H7 (cell line): Measurements from ENCODE around the gene RNF40. TPM values are rescaled to one million over a fixed set of nuclear protein-coding genes. Genes with fewer than 3 reads are reported as not detected.
A peak's percentile ranks its signal among the peaks of the same experiment; 100 is the strongest.

Source experiments
- DNase-seq: peaks from one replicate; pipeline ENCODE4 v3.0.0; 2012
- H3K27me3 ChIP-seq: 2 replicates; pipeline ENCODE4 v1.6.0; 2011; ENCODE audit warnings: mild to moderate bottlenecking, low read length; ENCODE audit not compliant: control insufficient read depth, insufficient read depth
- H3K36me3 ChIP-seq: replicated peaks from 2 replicates; pipeline ENCODE4 v1.5.1; 2011; ENCODE audit warnings: low read length; ENCODE audit not compliant: control insufficient read depth, insufficient read depth
- H3K4me3 ChIP-seq: 2 replicates; pipeline ENCODE4 v1.5.1; 2011; ENCODE audit warnings: low read depth, mild to moderate bottlenecking, control low read depth, low read length, moderate library complexity; ENCODE audit not compliant: insufficient read depth
- total RNA-seq: library from RNA; depleted of rRNA; stranded (reverse); fragments of >200 nt; shearing (Covaris generic); gene quantifications from 2 replicates; pipeline ENCODE4 v1.2.3, GENCODE V29; 2014; rRNA removed

Gene RNF40
- 72.6 and 72.9 TPM in 2 replicates for total RNA-seq

- Histone ChIP-seq H3K27me3 (no peaks in the 10 kb centered on the region), H3K36me3 (peaks cover 35% of the 10 kb centered on the region), H3K4me3 (peak within 1 kb of the TSS; percentile 93)
- peak; percentile 100 for DNase-seq
Measured at GRCh38 chr16:30761928-30762902, at the start of gene RNF40, which contains the start of gene CFAP119. RNF40 (plus strand) TSS chr16:30762322; CDS start chr16:30762546, 224 bp downstream. CFAP119 (minus strand) TSS chr16:30762062; CDS start chr16:30761748, 314 bp downstream.

GRCh38 chr16:30715750-30716445 lies 46.2 kb upstream of the RNF40 start:
- no peak for DNase-seq
- Histone ChIP-seq H3K27me3 (no peaks in the 10 kb centered on the region), H3K36me3 (peaks cover 53% of the 10 kb centered on the region), H3K4me3 (no peak overlapping the region)

GRCh38 chr16:30720086-30720485 lies 42.0 kb upstream of the RNF40 start:
- no peak overlapping the region for H3K4me3 ChIP-seq
- H3K36me3 ChIP-seq: peaks cover 55% of the 10 kb centered on the region
- no peaks in the 10 kb centered on the region for H3K27me3 ChIP-seq

GRCh38 chr16:30720694-30721093 lies 41.4 kb upstream of the RNF40 start:
- Histone ChIP-seq H3K36me3 (peaks cover 57% of the 10 kb centered on the region), H3K27me3 (no peaks in the 10 kb centered on the region)
- no peak for DNase-seq

More at GRCh38 chr16:30720086-30720485, 42.0 kb upstream of the RNF40 start:
- DNase-seq: no peak

GRCh38 chr16:30721167-30721566 lies 41.0 kb upstream of the RNF40 start:
- Histone ChIP-seq H3K36me3 (peaks cover 53% of the 10 kb centered on the region), H3K4me3 (no peak overlapping the region), H3K27me3 (no peaks in the 10 kb centered on the region)

More at GRCh38 chr16:30720694-30721093, 41.4 kb upstream of the RNF40 start:
- H3K4me3 ChIP-seq: no peak overlapping the region

GRCh38 chr16:30721606-30722005 lies 40.5 kb upstream of the RNF40 start:
- H3K36me3 ChIP-seq: peaks cover 51% of the 10 kb centered on the region
- no peak for DNase-seq
- no peak overlapping the region for H3K4me3 ChIP-seq
- no peaks in the 10 kb centered on the region for H3K27me3 ChIP-seq

More at GRCh38 chr16:30721167-30721566, 41.0 kb upstream of the RNF40 start:
- no peak for DNase-seq

GRCh38 chr16:30722443-30722842 lies 39.7 kb upstream of the RNF40 start:
- DNase-seq: peak; percentile 63
- Histone ChIP-seq H3K36me3 (peaks cover 44% of the 10 kb centered on the region), H3K4me3 (no peak overlapping the region), H3K27me3 (no peaks in the 10 kb centered on the region)

GRCh38 chr16:30722916-30723315 lies 39.2 kb upstream of the RNF40 start:
- no peaks in the 10 kb centered on the region for H3K27me3 ChIP-seq
- no peak for DNase-seq
- peaks cover 44% of the 10 kb centered on the region for H3K36me3 ChIP-seq
- no peak overlapping the region for H3K4me3 ChIP-seq

GRCh38 chr16:30723725-30724355 lies 38.3 kb upstream of the RNF40 start:
- H3K36me3 ChIP-seq: peaks cover 44% of the 10 kb centered on the region
- no peak for DNase-seq
- no peak overlapping the region for H3K4me3 ChIP-seq
- no peaks in the 10 kb centered on the region for H3K27me3 ChIP-seq

GRCh38 chr16:30724641-30725417 lies 37.3 kb upstream of the RNF40 start:
- H3K36me3 ChIP-seq: peaks cover 45% of the 10 kb centered on the region
- H3K4me3 ChIP-seq: no peak overlapping the region
- no peaks in the 10 kb centered on the region for H3K27me3 ChIP-seq
- peak; percentile 43 for DNase-seq

- DNase-seq: no peak
- H3K4me3 ChIP-seq: no peak overlapping the region
- H3K27me3 ChIP-seq: no peaks in the 10 kb centered on the region
- H3K36me3 ChIP-seq: peaks cover 46% of the 10 kb centered on the region
Measured at GRCh38 chr16:30725418-30725792, 36.7 kb upstream of the RNF40 start.

GRCh38 chr16:30728321-30728720 lies 33.8 kb upstream of the RNF40 start:
- Histone ChIP-seq H3K36me3 (peaks cover 33% of the 10 kb centered on the region), H3K27me3 (no peaks in the 10 kb centered on the region), H3K4me3 (no peak overlapping the region)
- no peak for DNase-seq

GRCh38 chr16:30728899-30729672 lies 33.0 kb upstream of the RNF40 start:
- Histone ChIP-seq H3K4me3 (no peak overlapping the region), H3K27me3 (no peaks in the 10 kb centered on the region), H3K36me3 (peaks cover 31% of the 10 kb centered on the region)
- no peak for DNase-seq
